SK-N-SH treated with all-trans-retinoic acid at 6 μM for 48 hours (cell line): ENCODE data around the gene APBA2.

ENCODE experiments used
- ATAC-seq: fragments of 200-7000 bp; cut with Tn5 transposase; 3 replicates; pipeline ENCODE4 v1.9.1; 2020; ENCODE audit warnings: mild to moderate bottlenecking, moderate library complexity
- ARNTL ChIP-seq: fragments of 450-650 bp; formaldehyde crosslinking; IDR thresholded peaks from 2 replicates; pipeline ENCODE4 v1.5.0; 2020; ENCODE audit warnings: low read depth, mild to moderate bottlenecking, moderate library complexity, borderline replicate concordance
- BACH2 ChIP-seq: fragments of 250-450 bp; sonication (Bioruptor Pico); IDR thresholded peaks from 2 replicates; pipeline ENCODE4 v1.9.0; 2021; ENCODE audit warnings: mild to moderate bottlenecking, borderline replicate concordance
- CREB5 ChIP-seq: fragments of 250-450 bp; sonication (Bioruptor Pico); IDR thresholded peaks from 2 replicates; pipeline ENCODE4 v1.5.1; 2020; ENCODE audit warnings: low read depth, mild to moderate bottlenecking, moderate library complexity
- CSDC2 ChIP-seq: fragments of 250-450 bp; sonication (Bioruptor Pico); IDR thresholded peaks from 2 replicates; pipeline ENCODE4 v1.5.0; 2020; ENCODE audit warnings: mild to moderate bottlenecking, moderate library complexity
- ESRRG ChIP-seq: fragments of 250-450 bp; sonication (Bioruptor Pico); IDR thresholded peaks from 2 replicates; pipeline ENCODE4 v1.6.1; 2021; ENCODE audit warnings: mild to moderate bottlenecking
- GLIS3 ChIP-seq: fragments of 250-450 bp; sonication (Bioruptor Pico); IDR thresholded peaks from 2 replicates; pipeline ENCODE4 v1.5.0; 2020; ENCODE audit warnings: mild to moderate bottlenecking, moderate library complexity
- ISL1 ChIP-seq: fragments of 250-450 bp; sonication (Bioruptor Pico); IDR thresholded peaks from 2 replicates; pipeline ENCODE4 v2.1.2; 2022; ENCODE audit warnings: mild to moderate bottlenecking, moderate library complexity
- OSR1 ChIP-seq: fragments of 250-450 bp; sonication (Bioruptor Pico); IDR thresholded peaks from 2 replicates; pipeline ENCODE4 v1.8.0; 2022; ENCODE audit warnings: moderate library complexity, mild to moderate bottlenecking, inconsistent platforms
- PATZ1 ChIP-seq: fragments of 250-450 bp; sonication (Bioruptor Pico); IDR thresholded peaks from 2 replicates; pipeline ENCODE4 v1.8.0; 2020; ENCODE audit warnings: mild to moderate bottlenecking, moderate library complexity, borderline replicate concordance
- PPARA ChIP-seq: fragments of 250-450 bp; sonication (Bioruptor Pico); IDR thresholded peaks from 2 replicates; pipeline ENCODE4 v1.5.0; 2020; ENCODE audit warnings: mild to moderate bottlenecking, borderline replicate concordance
- RARB ChIP-seq: fragments of 250-450 bp; sonication (Bioruptor Pico); IDR thresholded peaks from 2 replicates; pipeline ENCODE4 v1.8.0; 2021; ENCODE audit warnings: mild to moderate bottlenecking, moderate library complexity
- SNAI2 ChIP-seq: fragments of 250-450 bp; sonication (Bioruptor Pico); IDR thresholded peaks from 2 replicates; pipeline ENCODE4 v1.5.0; 2020; ENCODE audit warnings: mild to moderate bottlenecking, moderate library complexity
- TCF4 ChIP-seq: fragments of 250-450 bp; sonication (Bioruptor Pico); IDR thresholded peaks from 2 replicates; pipeline ENCODE4 v1.8.0; 2021; ENCODE audit warnings: mild to moderate bottlenecking, moderate library complexity, borderline replicate concordance
- TOX ChIP-seq: fragments of 250-450 bp; sonication (Bioruptor Pico); IDR thresholded peaks from 2 replicates; pipeline ENCODE4 v1.8.0; 2021; ENCODE audit warnings: mild to moderate bottlenecking, moderate library complexity, borderline replicate concordance
- ZFP30 ChIP-seq: fragments of 450-650 bp; formaldehyde crosslinking; IDR thresholded peaks from 2 replicates; pipeline ENCODE4 v1.5.0; 2022; ENCODE audit warnings: mild to moderate bottlenecking, moderate library complexity
- ZNF8 ChIP-seq: fragments of 450-650 bp; formaldehyde crosslinking; IDR thresholded peaks from 2 replicates; pipeline ENCODE4 v1.5.0; 2020; ENCODE audit warnings: mild to moderate bottlenecking, moderate library complexity
- TF ChIP-seq, protein P1 (sequence below): fragments of 250-450 bp; sonication (Bioruptor Pico); IDR thresholded peaks from 2 replicates; pipeline ENCODE4 v1.5.1; 2021; ENCODE audit warnings: mild to moderate bottlenecking, moderate library complexity
- TF ChIP-seq, protein P2 (sequence below): fragments of 250-450 bp; sonication (Bioruptor Pico); IDR thresholded peaks from 2 replicates; pipeline ENCODE4 v1.8.0; 2021; ENCODE audit warnings: low read depth, mild to moderate bottlenecking, moderate library complexity, borderline replicate concordance
- TF ChIP-seq, protein P3 (sequence below): fragments of 250-450 bp; sonication (Bioruptor Pico); IDR thresholded peaks from 2 replicates; pipeline ENCODE4 v1.5.0; 2020; ENCODE audit warnings: mild to moderate bottlenecking, moderate library complexity

Gene APBA2

DNA sequence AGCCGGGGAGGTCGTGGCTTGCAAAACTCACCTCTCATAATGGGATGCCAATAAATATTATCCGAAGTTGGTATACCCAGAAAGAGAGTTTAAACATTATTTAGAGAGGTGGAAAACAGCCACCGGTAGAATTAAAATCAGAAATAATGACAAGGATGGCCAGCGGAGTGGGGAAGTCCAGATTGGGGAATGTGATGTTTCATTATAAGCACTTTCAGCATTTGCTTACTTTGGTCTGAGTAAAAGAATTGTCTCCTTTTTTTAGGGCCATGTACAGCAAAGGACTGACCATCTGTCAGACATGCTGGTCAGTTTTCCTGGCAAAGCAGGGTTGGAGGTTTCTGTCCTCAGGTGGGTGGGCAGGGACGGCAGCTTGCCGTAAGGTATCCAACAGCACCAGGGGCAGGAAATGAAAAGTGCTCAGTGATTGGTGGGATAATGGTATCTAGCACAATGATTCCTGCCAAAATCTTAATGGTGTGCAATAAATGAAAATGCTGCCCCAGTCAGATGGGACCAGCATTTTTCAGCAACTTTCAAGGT lies 24.3 kb downstream of the APBA2 start:
- ATAC-seq = no peak
- TF ChIP-seq GLIS3 (CRISPR knock-in tag) (no peak), ESRRG (no peak)

DNA sequence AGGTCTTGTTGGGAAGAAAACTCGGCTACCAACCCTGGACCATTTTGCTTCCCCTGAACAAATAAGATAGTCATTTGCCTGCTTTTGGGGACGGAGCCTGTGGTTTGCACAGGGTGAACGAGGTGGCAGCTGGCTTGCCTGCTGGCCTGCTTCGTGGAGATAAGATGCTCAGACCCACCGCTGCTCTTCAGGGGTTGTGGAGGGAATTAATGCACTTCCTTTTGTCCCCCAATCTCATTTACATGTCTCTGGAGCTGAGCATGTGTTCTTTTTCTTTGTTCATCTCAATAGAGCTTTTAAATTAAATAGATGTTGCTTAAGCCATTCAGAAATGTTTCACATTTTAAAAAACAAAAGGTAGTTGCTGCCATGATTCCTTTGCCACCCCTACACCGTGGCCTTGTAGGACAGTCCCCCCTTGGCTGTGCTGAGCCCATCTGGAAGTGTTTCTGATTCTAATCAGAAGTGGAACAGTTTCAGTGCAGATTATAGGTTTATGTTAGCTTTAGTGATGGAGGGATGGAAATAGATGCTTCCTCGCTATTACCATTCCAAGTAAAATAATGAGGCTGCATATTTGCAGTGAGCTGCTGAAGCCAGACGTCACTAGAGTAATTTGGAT lies 25.6 kb downstream of the APBA2 start:
- ATAC-seq = no peak; the same call in 2 of the 3 replicates
- TF ChIP-seq, protein P1, sequence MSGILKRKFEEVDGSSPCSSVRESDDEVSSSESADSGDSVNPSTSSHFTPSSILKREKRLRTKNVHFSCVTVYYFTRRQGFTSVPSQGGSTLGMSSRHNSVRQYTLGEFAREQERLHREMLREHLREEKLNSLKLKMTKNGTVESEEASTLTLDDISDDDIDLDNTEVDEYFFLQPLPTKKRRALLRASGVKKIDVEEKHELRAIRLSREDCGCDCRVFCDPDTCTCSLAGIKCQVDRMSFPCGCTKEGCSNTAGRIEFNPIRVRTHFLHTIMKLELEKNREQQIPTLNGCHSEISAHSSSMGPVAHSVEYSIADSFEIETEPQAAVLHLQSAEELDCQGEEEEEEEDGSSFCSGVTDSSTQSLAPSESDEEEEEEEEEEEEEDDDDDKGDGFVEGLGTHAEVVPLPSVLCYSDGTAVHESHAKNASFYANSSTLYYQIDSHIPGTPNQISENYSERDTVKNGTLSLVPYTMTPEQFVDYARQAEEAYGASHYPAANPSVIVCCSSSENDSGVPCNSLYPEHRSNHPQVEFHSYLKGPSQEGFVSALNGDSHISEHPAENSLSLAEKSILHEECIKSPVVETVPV = no peak
- TF ChIP-seq TCF4 (CRISPR knock-in tag) = peak; percentile 78
- no peak for TF ChIP-seq CSDC2 (CRISPR knock-in tag)

DNA sequence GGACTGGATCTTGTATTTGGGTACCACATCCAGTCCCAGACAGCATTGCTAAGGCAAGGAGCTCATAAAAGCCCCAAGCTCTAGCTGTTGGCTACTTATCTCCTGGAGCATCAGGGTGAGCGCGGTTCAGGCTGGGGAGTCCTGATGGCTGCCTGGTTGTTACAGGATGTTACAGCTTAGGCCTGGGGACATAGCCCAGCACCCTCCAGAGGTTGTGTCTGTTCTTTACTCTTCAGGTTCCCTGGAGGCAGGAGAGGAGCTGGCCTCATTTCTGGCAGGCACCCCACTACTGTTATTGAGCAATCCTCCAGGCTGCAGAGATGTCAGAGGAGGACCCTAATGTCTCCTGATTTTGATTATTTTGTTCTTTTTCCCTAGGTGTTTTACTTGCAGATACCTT lies 26.6 kb downstream of the APBA2 start:
- peak; percentile 23; the same call in 1 of the 3 replicates for ATAC-seq
- TF ChIP-seq ZNF8 (CRISPR knock-in tag) (no peak), GLIS3 (CRISPR knock-in tag) (no peak), PATZ1 (CRISPR knock-in tag) (no peak), ARNTL (no peak), ISL1 (CRISPR knock-in tag) (no peak), CSDC2 (CRISPR knock-in tag) (no peak), PPARA (CRISPR knock-in tag) (no peak), ESRRG (no peak), OSR1 (CRISPR knock-in tag) (no peak), CREB5 (CRISPR knock-in tag) (no peak)
- TF ChIP-seq, protein P2, sequence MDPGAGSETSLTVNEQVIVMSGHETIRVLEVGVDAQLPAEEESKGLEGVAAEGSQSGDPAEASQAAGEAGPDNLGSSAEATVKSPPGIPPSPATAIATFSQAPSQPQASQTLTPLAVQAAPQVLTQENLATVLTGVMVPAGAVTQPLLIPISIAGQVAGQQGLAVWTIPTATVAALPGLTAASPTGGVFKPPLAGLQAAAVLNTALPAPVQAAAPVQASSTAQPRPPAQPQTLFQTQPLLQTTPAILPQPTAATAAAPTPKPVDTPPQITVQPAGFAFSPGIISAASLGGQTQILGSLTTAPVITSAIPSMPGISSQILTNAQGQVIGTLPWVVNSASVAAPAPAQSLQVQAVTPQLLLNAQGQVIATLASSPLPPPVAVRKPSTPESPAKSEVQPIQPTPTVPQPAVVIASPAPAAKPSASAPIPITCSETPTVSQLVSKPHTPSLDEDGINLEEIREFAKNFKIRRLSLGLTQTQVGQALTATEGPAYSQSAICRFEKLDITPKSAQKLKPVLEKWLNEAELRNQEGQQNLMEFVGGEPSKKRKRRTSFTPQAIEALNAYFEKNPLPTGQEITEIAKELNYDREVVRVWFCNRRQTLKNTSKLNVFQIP (CRISPR knock-in tag) = no peak
- TF ChIP-seq, protein P1 = no peak

- no peak for TF ChIP-seq SNAI2 (CRISPR knock-in tag)
- no peak for TF ChIP-seq ISL1 (CRISPR knock-in tag)
- TF ChIP-seq CREB5 (CRISPR knock-in tag) = no peak
- no peak for TF ChIP-seq ZFP30 (CRISPR knock-in tag)
- ATAC-seq = peak; percentile 52; the same call in 1 of the 3 replicates
These were observed 27.5 kb downstream of the APBA2 start for GRCh38 chr15:28913171-28913765.

GRCh38 chr15:28914046-28914445 lies 28.3 kb downstream of the APBA2 start:
- no peak for ATAC-seq
- TF ChIP-seq ZNF8 (CRISPR knock-in tag) (no peak), RARB (CRISPR knock-in tag) (no peak), BACH2 (CRISPR knock-in tag) (no peak), SNAI2 (CRISPR knock-in tag) (no peak), CREB5 (CRISPR knock-in tag) (no peak), TOX (no peak)
- TF ChIP-seq, protein P3, sequence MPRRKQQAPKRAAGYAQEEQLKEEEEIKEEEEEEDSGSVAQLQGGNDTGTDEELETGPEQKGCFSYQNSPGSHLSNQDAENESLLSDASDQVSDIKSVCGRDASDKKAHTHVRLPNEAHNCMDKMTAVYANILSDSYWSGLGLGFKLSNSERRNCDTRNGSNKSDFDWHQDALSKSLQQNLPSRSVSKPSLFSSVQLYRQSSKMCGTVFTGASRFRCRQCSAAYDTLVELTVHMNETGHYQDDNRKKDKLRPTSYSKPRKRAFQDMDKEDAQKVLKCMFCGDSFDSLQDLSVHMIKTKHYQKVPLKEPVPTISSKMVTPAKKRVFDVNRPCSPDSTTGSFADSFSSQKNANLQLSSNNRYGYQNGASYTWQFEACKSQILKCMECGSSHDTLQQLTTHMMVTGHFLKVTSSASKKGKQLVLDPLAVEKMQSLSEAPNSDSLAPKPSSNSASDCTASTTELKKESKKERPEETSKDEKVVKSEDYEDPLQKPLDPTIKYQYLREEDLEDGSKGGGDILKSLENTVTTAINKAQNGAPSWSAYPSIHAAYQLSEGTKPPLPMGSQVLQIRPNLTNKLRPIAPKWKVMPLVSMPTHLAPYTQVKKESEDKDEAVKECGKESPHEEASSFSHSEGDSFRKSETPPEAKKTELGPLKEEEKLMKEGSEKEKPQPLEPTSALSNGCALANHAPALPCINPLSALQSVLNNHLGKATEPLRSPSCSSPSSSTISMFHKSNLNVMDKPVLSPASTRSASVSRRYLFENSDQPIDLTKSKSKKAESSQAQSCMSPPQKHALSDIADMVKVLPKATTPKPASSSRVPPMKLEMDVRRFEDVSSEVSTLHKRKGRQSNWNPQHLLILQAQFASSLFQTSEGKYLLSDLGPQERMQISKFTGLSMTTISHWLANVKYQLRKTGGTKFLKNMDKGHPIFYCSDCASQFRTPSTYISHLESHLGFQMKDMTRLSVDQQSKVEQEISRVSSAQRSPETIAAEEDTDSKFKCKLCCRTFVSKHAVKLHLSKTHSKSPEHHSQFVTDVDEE (CRISPR knock-in tag) = no peak
